CD14-positive monocyte (primary cell): ENCODE results near the gene TRAM2. TPM values are rescaled to one million over a fixed set of nuclear protein-coding genes. Genes with fewer than 3 reads are reported as not detected.

Experiments
- DNase-seq, 3 donors: peaks; one replicate each; pipeline ENCODE4 v3.0.0-alpha.2; 2011 to 2022
- H2AFZ ChIP-seq: 2 replicates; pipeline ENCODE4 v1.6.0; 2012; ENCODE audit warnings: mild to moderate bottlenecking, low read depth, low read length, inconsistent platforms; ENCODE audit not compliant: insufficient read depth, poor library complexity, severe bottlenecking
- H3K27ac ChIP-seq, 2 donors: 1 replicate in 1 of 2; 2 replicates in 1 of 2; pipeline ENCODE4 v1.5.1; 2012 to 2013; ENCODE audit warnings: low read length in 2 of 2, control low read depth in 1 of 2, inconsistent platforms in 1 of 2, low read depth in 1 of 2, mild to moderate bottlenecking in 1 of 2
- H3K27me3 ChIP-seq, 2 donors: one replicate each; pipeline versions ENCODE4 v1.6.0 to v1.6.1; 2011 to 2013; ENCODE audit warnings: low read length in 2 of 2; ENCODE audit not compliant: control insufficient read depth in 2 of 2, insufficient read depth in 2 of 2
- H3K36me3 ChIP-seq, 2 donors: replicated peaks in 1 of 2; 1 replicate in 1 of 2; 2 replicates in 1 of 2; pipeline versions ENCODE4 v1.5.1 to v1.6.1; 2012 to 2013; ENCODE audit warnings: low read length in 2 of 2, control low read depth in 1 of 2, inconsistent platforms in 1 of 2, mild to moderate bottlenecking in 1 of 2; ENCODE audit not compliant: insufficient read depth in 2 of 2, control insufficient read depth in 1 of 2
- H3K4me1 ChIP-seq, 2 donors: 1 replicate in 1 of 2; 2 replicates in 1 of 2; pipeline versions ENCODE4 v1.5.1 to v1.6.1; 2012 to 2013; ENCODE audit warnings: low read length in 2 of 2, control low read depth in 1 of 2, inconsistent platforms in 1 of 2, mild to moderate bottlenecking in 1 of 2, moderate library complexity in 1 of 2; ENCODE audit not compliant: insufficient read depth in 2 of 2, control insufficient read depth in 1 of 2
- H3K4me2 ChIP-seq: replicated peaks from 2 replicates; pipeline ENCODE3; 2012; ENCODE audit warnings: low read length, moderate library complexity, mild to moderate bottlenecking; ENCODE audit not compliant: poor library complexity, severe bottlenecking; ENCODE audit errors: extremely low read depth
- H3K4me3 ChIP-seq, 3 experiments: fragments of 200-600 bp in 1 of 3; sonication (generic) in 1 of 3; replicated peaks in 1 of 3; 1 replicate in 2 of 3; 2 replicates in 1 of 3; pipeline ENCODE4 v1.5.1; 2011 to 2013; ENCODE audit warnings: low read length in 3 of 3, mild to moderate bottlenecking in 3 of 3, control low read depth in 2 of 3, low read depth in 2 of 3, inconsistent platforms in 1 of 3, moderate library complexity in 1 of 3
- H3K79me2 ChIP-seq: 2 replicates; pipeline ENCODE4 v1.6.0; 2012; ENCODE audit warnings: mild to moderate bottlenecking, control low read depth, inconsistent platforms, low read length, moderate library complexity; ENCODE audit not compliant: insufficient read depth
- H3K9ac ChIP-seq: 2 replicates; pipeline ENCODE4 v1.6.0; 2017; ENCODE audit warnings: low read length, mild to moderate bottlenecking; ENCODE audit not compliant: insufficient read depth, poor library complexity, severe bottlenecking
- H3K9me3 ChIP-seq, 2 donors: replicated peaks in 1 of 2; 1 replicate in 1 of 2; 2 replicates in 1 of 2; pipeline versions ENCODE4 v1.5.1 to v1.6.1; 2012 to 2013; ENCODE audit warnings: low read length in 2 of 2, control low read depth in 1 of 2; ENCODE audit not compliant: control insufficient read depth in 1 of 2, insufficient read depth in 1 of 2
- H4K20me1 ChIP-seq: 2 replicates; pipeline ENCODE4 v1.6.0; 2012; ENCODE audit warnings: mild to moderate bottlenecking, low read length, control low read depth, moderate library complexity; ENCODE audit not compliant: insufficient read depth
- H3K27ac Mint-ChIP-seq, 7 donors: one replicate each; pipeline ENCODE4 v1.8.0; 2020; ENCODE audit warnings: mild to moderate bottlenecking in 7 of 7, mixed read lengths in 7 of 7, moderate library complexity in 6 of 7, inconsistent platforms in 2 of 7
- H3K27me3 Mint-ChIP-seq, 3 donors: one replicate each; pipeline ENCODE4 v1.8.0; 2021 to 2022; ENCODE audit warnings: low read depth in 3 of 3, mild to moderate bottlenecking in 3 of 3, mixed read lengths in 3 of 3, moderate library complexity in 3 of 3, inconsistent platforms in 1 of 3
- H3K36me3 Mint-ChIP-seq, 2 donors: one replicate each; pipeline ENCODE4 v1.8.0; 2020; ENCODE audit warnings: mixed read lengths in 2 of 2, inconsistent platforms in 1 of 2, mild to moderate bottlenecking in 1 of 2
- H3K4me1 Mint-ChIP-seq: one replicate; pipeline ENCODE4 v1.8.0; 2020; ENCODE audit warnings: mild to moderate bottlenecking, mixed read lengths
- H3K4me3 Mint-ChIP-seq, 2 donors: one replicate each; pipeline ENCODE4 v1.8.0; 2020; ENCODE audit warnings: mild to moderate bottlenecking in 2 of 2, mixed read lengths in 2 of 2, moderate library complexity in 1 of 2
- H3K9me3 Mint-ChIP-seq, 7 donors: one replicate each; pipeline ENCODE4 v1.8.0; 2020 to 2022; ENCODE audit warnings: mixed read lengths in 7 of 7, mild to moderate bottlenecking in 6 of 7, moderate library complexity in 6 of 7, inconsistent platforms in 2 of 7
- WGBS: methylation state at CpG from one replicate; pipeline ENCODE4 v1.1.5; 2013; ENCODE audit warnings: missing lambda C conversion rate; ENCODE audit not compliant: insufficient coverage; 5-methylcytosine and 5-hydroxymethylcytosine counted together
- intact Hi-C, 2 donors: fragments of 100-400 bp; cut with micrococcal nuclease; formaldehyde crosslinking; loops; one replicate each; pipeline versions ENCODE4 v1.15.0 to v1.15.1; 2023
- polyA plus RNA-seq, 3 donors: library from polyadenylated mRNA; depleted of rRNA in 1 of 3; unstranded in 2 of 3; stranded (reverse) in 1 of 3; fragments of 300-500 nt in 2 of 3; fragments of >200 nt in 1 of 3; fragmentation: Illumina TruSeq in 2 of 3; gene quantifications; 1 replicate in 2 of 3; 2 replicates in 1 of 3; pipeline ENCODE4 v1.2.3, GENCODE V29; 2012 to 2021
- TF ChIP-seq, protein P1 (sequence below): fragments of 200-600 bp; IDR thresholded peaks from one replicate; pipeline ENCODE4 v1.8.0; 2022; ENCODE audit warnings: antibody characterized with exemption, mild to moderate bottlenecking

The TRAM2 gene
- polyA plus RNA-seq, 3 donors = 4.7 to 11.7 (median 5.9) TPM

DNA sequence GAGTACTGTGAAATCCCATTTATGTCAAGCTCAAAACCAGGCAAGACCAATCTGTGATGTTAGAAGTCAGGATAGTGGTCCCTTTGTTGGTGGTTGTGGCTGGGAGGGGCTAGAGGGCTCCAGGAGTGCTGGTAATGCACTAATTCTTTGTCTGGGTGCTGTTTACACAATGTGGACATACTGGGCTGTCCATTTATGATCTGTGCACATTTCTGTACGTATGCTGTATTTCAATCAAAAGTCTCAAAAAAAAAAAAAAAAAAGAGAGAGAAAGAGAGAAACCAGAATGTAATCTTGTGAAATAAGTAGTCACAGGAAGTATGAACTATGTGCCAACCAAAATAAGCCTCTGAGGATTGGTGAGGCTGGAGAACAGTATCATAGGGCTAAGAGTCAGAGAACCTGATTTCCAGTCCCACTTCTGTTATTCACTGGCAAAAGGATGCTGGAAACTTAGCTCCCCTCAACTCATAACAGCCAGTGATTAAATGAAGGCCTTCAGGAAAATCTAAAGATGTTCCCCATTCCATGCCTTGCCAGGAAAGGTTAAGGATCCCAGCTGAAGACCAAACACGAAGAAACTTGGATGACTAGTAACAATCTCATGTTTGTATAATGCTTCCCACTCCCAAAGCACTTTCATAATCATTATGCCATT lies 19.6 kb upstream of the TRAM2 start:
- peak; percentile 52 to 69 (median 64) for DNase-seq
- Histone ChIP-seq H3K79me2 (no peaks in the 10 kb centered on the region), H4K20me1 (no peaks in the 10 kb centered on the region), H3K4me2 (peak overlapping the region; percentile 49), H2AFZ (peak overlapping the region; percentile 25), H3K27ac (peak overlapping the region; percentile 52 to 69), H3K4me3 (peak overlapping the region in 1 of 3 experiments; percentile 50), H3K27me3 (no peaks in the 10 kb centered on the region), H3K9me3 (no peaks in the 10 kb centered on the region), H3K9ac (peak overlapping the region; percentile 20), H3K36me3 (no peaks in the 10 kb centered on the region), H3K4me1 (peaks cover 54 to 55% of the 10 kb centered on the region in 2 donors)
- peaks cover 0 to 1% (median 0%) of the 10 kb centered on the region in 7 donors for H3K9me3 Mint-ChIP-seq
- peaks cover 0 to 4% (median 4%) of the 10 kb centered on the region in 3 donors for H3K27me3 Mint-ChIP-seq
- H3K27ac Mint-ChIP-seq = peak overlapping the region; percentile 79 to 87 (median 84)
- no CpG with 5 or more reads among the region's 2 CpGs for WGBS
- intact Hi-C loops = no loop called here
- peaks cover 52% of the 10 kb centered on the region for H3K4me1 Mint-ChIP-seq
- H3K4me3 Mint-ChIP-seq = peak overlapping the region in 1 of 2 donors; percentile 49
- TF ChIP-seq, protein P1, sequence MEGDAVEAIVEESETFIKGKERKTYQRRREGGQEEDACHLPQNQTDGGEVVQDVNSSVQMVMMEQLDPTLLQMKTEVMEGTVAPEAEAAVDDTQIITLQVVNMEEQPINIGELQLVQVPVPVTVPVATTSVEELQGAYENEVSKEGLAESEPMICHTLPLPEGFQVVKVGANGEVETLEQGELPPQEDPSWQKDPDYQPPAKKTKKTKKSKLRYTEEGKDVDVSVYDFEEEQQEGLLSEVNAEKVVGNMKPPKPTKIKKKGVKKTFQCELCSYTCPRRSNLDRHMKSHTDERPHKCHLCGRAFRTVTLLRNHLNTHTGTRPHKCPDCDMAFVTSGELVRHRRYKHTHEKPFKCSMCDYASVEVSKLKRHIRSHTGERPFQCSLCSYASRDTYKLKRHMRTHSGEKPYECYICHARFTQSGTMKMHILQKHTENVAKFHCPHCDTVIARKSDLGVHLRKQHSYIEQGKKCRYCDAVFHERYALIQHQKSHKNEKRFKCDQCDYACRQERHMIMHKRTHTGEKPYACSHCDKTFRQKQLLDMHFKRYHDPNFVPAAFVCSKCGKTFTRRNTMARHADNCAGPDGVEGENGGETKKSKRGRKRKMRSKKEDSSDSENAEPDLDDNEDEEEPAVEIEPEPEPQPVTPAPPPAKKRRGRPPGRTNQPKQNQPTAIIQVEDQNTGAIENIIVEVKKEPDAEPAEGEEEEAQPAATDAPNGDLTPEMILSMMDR = no peak
- no peaks in the 10 kb centered on the region for H3K36me3 Mint-ChIP-seq

DNA sequence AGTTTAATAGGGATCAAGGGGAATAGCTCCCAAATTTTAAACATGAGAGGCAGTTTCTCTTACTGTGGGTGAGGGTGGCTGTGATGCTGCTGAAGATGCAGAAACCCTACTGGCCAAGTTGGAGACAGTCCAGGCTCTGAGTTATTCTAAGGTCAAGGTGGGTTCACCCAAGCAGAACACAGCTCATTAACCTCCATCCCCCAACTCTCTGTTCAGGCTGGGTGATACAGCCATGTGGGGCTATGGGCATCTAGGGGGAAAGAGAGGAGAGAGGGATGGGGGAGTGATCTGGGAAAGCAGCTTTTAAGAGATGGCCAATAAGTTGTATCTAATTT lies 18.9 kb upstream of the TRAM2 start:
- Histone ChIP-seq H3K4me2 (peak overlapping the region; percentile 49), H3K36me3 (no peaks in the 10 kb centered on the region), H3K4me3 (peak overlapping the region in 1 of 3 experiments; percentile 50), H4K20me1 (no peaks in the 10 kb centered on the region), H3K9ac (peak overlapping the region; percentile 17), H3K9me3 (no peaks in the 10 kb centered on the region), H3K4me1 (peaks cover 54 to 55% of the 10 kb centered on the region in 2 donors), H2AFZ (peak overlapping the region; percentile 53), H3K27me3 (no peaks in the 10 kb centered on the region), H3K79me2 (no peaks in the 10 kb centered on the region), H3K27ac (peak overlapping the region; percentile 30 to 69)
- intact Hi-C loops = no loop called here
- Mint-ChIP-seq H3K9me3 (peaks cover 0 to 1% (median 0%) of the 10 kb centered on the region in 7 donors), H3K36me3 (no peaks in the 10 kb centered on the region), H3K4me1 (peaks cover 54% of the 10 kb centered on the region), H3K4me3 (peak overlapping the region in 1 of 2 donors; percentile 83), H3K27me3 (peaks cover 0 to 4% (median 2%) of the 10 kb centered on the region in 3 donors), H3K27ac (peak overlapping the region; percentile 80 to 92 (median 85))
- no peak for DNase-seq
- TF ChIP-seq, protein P1 = no peak
